Astrocyte (in vitro differentiated cells and primary cell): Measurements from ENCODE around the gene DIP2C. TPM values are rescaled to one million over a fixed set of nuclear protein-coding genes. Genes with fewer than 3 reads are reported as not detected.

ENCODE experiments used
- DNase-seq: peaks from one replicate; pipeline ENCODE4 v3.0.0-alpha.2; 2010; ENCODE audit warnings: low read depth
- FAIRE-seq: peaks from 2 replicates; lab custom pipeline; 2011; peaks lifted over from hg19 to GRCh38; lab: Jason Lieb, UNC
- H2AFZ ChIP-seq: 2 replicates; pipeline ENCODE4 v1.6.0; 2012; ENCODE audit warnings: low read depth, low read length, inconsistent platforms
- H3K27ac ChIP-seq: 2 replicates; pipeline ENCODE4 v1.5.1; 2011; ENCODE audit warnings: low read depth, low read length, inconsistent platforms
- H3K27me3 ChIP-seq: 2 replicates; pipeline ENCODE4 v1.6.0; 2011; ENCODE audit warnings: low read length, inconsistent platforms; ENCODE audit not compliant: insufficient read depth
- H3K36me3 ChIP-seq: 2 replicates; pipeline ENCODE4 v1.5.1; 2011; ENCODE audit warnings: low read length, inconsistent platforms; ENCODE audit not compliant: insufficient read depth
- H3K4me1 ChIP-seq: 2 replicates; pipeline ENCODE4 v1.5.1; 2011; ENCODE audit warnings: low read length, inconsistent platforms; ENCODE audit not compliant: insufficient read depth
- H3K4me2 ChIP-seq: 2 replicates; pipeline ENCODE4 v1.6.0; 2012; ENCODE audit warnings: low read length, inconsistent platforms
- H3K4me3 ChIP-seq: 2 replicates; pipeline ENCODE4 v1.5.1; 2011; ENCODE audit warnings: low read depth, mild to moderate bottlenecking, low read length, inconsistent platforms; ENCODE audit not compliant: insufficient read depth
- H3K79me2 ChIP-seq: 2 replicates; pipeline ENCODE4 v1.6.0; 2012; ENCODE audit warnings: mild to moderate bottlenecking, low read length, inconsistent platforms; ENCODE audit not compliant: insufficient read depth
- H3K9ac ChIP-seq: 2 replicates; pipeline ENCODE4 v1.6.0; 2012; ENCODE audit warnings: mild to moderate bottlenecking, low read length, inconsistent platforms
- H3K9me3 ChIP-seq: 2 replicates; pipeline ENCODE4 v1.5.1; 2012; ENCODE audit warnings: low read depth, mild to moderate bottlenecking, low read length, inconsistent platforms; ENCODE audit not compliant: insufficient read depth
- H4K20me1 ChIP-seq: 2 replicates; pipeline ENCODE4 v1.6.0; 2012; ENCODE audit warnings: low read length, inconsistent platforms; ENCODE audit not compliant: insufficient read depth
- H3K27ac Mint-ChIP-seq: one replicate; pipeline ENCODE4 v1.8.0; 2021; ENCODE audit warnings: mild to moderate bottlenecking, mixed read lengths; ENCODE audit not compliant: unreplicated experiment
- H3K27me3 Mint-ChIP-seq: one replicate; pipeline ENCODE4 v1.8.0; 2021; ENCODE audit warnings: low read depth, mixed read lengths; ENCODE audit not compliant: unreplicated experiment
- H3K36me3 Mint-ChIP-seq: one replicate; pipeline ENCODE4 v1.8.0; 2021; ENCODE audit warnings: low read depth, mixed read lengths; ENCODE audit not compliant: unreplicated experiment
- H3K4me1 Mint-ChIP-seq: one replicate; pipeline ENCODE4 v1.8.0; 2021; ENCODE audit warnings: low read depth, mixed read lengths; ENCODE audit not compliant: unreplicated experiment
- H3K4me3 Mint-ChIP-seq: one replicate; pipeline ENCODE4 v1.8.0; 2021; ENCODE audit warnings: mild to moderate bottlenecking, moderate library complexity, mixed read lengths; ENCODE audit not compliant: unreplicated experiment
- H3K9me3 Mint-ChIP-seq: one replicate; pipeline ENCODE4 v1.8.0; 2021; ENCODE audit warnings: mild to moderate bottlenecking, mixed read lengths; ENCODE audit not compliant: unreplicated experiment
- EZH2 ChIP-seq: IDR thresholded peaks from 2 replicates; pipeline ENCODE4 v1.6.1; 2012; ENCODE audit warnings: mild to moderate bottlenecking, low read length, inconsistent platforms; ENCODE audit not compliant: insufficient read depth
- total RNA-seq: library from RNA; stranded (reverse); gene quantifications from 2 replicates; pipeline ENCODE4 v1.2.1, GENCODE V29; 2021
- TF ChIP-seq, protein P1 (sequence below): IDR thresholded peaks from 2 replicates; pipeline ENCODE4 v1.5.1; 2011; ENCODE audit warnings: low read depth, mild to moderate bottlenecking, inconsistent platforms, low read length, moderate library complexity; ENCODE audit not compliant: insufficient read depth

DIP2C gene
- total RNA-seq, 1 donor from 2014 or later: 27.3 TPM

DNA sequence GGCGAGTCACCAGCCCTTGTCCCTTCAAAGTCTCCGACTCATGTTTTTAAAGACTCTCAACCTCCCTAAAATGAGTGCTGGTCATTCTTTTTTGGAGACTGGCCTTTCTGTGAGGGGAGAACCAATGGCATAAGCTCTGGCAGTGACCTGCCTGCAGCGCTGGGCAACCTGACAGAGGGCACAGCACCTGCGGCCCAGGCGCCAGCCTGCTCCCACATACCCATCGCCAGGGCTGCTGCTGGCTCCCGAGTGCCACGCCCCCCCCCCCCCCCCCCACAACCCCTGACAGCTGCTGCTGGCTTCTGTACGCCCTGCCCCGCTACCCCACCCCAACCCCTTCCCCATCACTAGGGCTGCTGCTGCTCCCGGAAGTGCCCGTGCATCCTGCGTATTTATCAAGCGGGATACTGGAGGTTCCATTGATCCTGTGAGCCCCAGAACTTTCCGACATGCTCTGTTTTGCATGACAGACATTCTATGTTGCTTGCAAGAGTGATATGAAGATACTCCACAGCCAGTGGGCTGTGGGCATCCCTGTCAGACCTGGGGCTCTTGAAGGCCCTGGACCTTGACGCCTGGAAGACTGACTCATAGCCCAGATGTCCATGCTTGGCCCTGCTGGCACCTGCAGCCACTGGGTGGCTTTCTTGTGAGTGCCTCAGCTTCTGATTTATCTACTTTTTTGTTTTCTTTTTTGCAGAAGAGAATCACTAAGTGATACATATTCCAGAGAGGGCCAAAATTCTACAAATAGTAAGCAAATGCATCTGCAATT lies 310.4 kb downstream of the DIP2C start:
- FAIRE-seq: no peak

DNA sequence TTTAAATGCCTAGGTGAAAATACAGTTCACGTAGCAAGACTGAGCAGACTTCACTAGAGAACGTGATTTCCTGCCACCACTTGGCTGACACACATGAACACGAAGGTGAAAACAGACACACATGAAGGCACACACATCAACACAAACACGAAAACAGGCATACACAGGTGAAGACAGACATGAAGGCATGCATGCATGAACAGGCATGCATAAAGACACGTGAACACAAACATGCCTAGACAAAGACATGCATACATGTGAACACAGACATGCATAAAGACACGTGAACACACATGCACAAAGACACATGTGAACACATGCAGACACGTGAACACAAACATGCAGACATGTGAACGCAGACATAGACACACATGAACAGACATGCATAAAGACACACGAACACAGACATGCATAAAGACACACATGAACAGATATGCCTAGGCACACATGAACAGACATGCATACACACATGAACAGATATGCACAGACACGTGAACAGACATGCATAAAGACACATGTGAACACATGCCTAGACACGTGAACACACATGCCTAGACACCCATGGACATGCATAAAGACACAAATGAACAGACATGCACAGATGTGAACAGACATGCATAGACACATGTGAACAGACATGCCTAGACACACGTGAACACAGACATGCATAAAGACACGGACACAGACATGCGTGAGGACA lies 311.1 kb downstream of the DIP2C start:
- Mint-ChIP-seq H3K9me3 (peaks cover 5% of the 10 kb centered on the region), H3K4me3 (no peak overlapping the region), H3K4me1 (peaks cover 19% of the 10 kb centered on the region), H3K27me3 (no peaks in the 10 kb centered on the region), H3K27ac (no peak overlapping the region), H3K36me3 (peaks cover 41% of the 10 kb centered on the region)
- TF ChIP-seq, protein P1, sequence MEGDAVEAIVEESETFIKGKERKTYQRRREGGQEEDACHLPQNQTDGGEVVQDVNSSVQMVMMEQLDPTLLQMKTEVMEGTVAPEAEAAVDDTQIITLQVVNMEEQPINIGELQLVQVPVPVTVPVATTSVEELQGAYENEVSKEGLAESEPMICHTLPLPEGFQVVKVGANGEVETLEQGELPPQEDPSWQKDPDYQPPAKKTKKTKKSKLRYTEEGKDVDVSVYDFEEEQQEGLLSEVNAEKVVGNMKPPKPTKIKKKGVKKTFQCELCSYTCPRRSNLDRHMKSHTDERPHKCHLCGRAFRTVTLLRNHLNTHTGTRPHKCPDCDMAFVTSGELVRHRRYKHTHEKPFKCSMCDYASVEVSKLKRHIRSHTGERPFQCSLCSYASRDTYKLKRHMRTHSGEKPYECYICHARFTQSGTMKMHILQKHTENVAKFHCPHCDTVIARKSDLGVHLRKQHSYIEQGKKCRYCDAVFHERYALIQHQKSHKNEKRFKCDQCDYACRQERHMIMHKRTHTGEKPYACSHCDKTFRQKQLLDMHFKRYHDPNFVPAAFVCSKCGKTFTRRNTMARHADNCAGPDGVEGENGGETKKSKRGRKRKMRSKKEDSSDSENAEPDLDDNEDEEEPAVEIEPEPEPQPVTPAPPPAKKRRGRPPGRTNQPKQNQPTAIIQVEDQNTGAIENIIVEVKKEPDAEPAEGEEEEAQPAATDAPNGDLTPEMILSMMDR: no peak
- no peak for TF ChIP-seq EZH2
- Histone ChIP-seq H3K36me3 (peaks cover 18% of the 10 kb centered on the region), H3K4me3 (no peak overlapping the region), H3K4me2 (no peak overlapping the region), H3K79me2 (no peaks in the 10 kb centered on the region), H4K20me1 (peaks cover 6% of the 10 kb centered on the region), H3K9me3 (no peaks in the 10 kb centered on the region), H3K27me3 (no peaks in the 10 kb centered on the region), H2AFZ (no peak overlapping the region), H3K9ac (no peak overlapping the region), H3K4me1 (peaks cover 11% of the 10 kb centered on the region), H3K27ac (no peak overlapping the region)
- no peak for DNase-seq
- FAIRE-seq: peak; percentile 70

More for the DNA sequence above, 310.4 kb downstream of the DIP2C start:
- H3K4me1 Mint-ChIP-seq: peaks cover 11% of the 10 kb centered on the region
- H3K4me1 ChIP-seq: peaks cover 5% of the 10 kb centered on the region
- no peak overlapping the region for H3K4me2 ChIP-seq
- H3K4me3 ChIP-seq: no peak overlapping the region
- no peak overlapping the region for H3K4me3 Mint-ChIP-seq
- H3K79me2 ChIP-seq: no peaks in the 10 kb centered on the region
- H3K9me3 Mint-ChIP-seq: peaks cover 5% of the 10 kb centered on the region
- H3K9me3 ChIP-seq: no peaks in the 10 kb centered on the region
- no peaks in the 10 kb centered on the region for H3K27me3 Mint-ChIP-seq
- peaks cover 6% of the 10 kb centered on the region for H4K20me1 ChIP-seq
- no peak overlapping the region for H3K27ac Mint-ChIP-seq
- H2AFZ ChIP-seq: no peak overlapping the region
- DNase-seq: no peak
- TF ChIP-seq, protein P1: no peak
- TF ChIP-seq EZH2: no peak
- no peak overlapping the region for H3K27ac ChIP-seq
- H3K36me3 ChIP-seq: peaks cover 19% of the 10 kb centered on the region
- H3K36me3 Mint-ChIP-seq: peaks cover 46% of the 10 kb centered on the region
- H3K27me3 ChIP-seq: no peaks in the 10 kb centered on the region
- no peak overlapping the region for H3K9ac ChIP-seq
